Measurements from ENCODE around the gene AIPL1.

- TF ChIP-seq, protein P1, sequence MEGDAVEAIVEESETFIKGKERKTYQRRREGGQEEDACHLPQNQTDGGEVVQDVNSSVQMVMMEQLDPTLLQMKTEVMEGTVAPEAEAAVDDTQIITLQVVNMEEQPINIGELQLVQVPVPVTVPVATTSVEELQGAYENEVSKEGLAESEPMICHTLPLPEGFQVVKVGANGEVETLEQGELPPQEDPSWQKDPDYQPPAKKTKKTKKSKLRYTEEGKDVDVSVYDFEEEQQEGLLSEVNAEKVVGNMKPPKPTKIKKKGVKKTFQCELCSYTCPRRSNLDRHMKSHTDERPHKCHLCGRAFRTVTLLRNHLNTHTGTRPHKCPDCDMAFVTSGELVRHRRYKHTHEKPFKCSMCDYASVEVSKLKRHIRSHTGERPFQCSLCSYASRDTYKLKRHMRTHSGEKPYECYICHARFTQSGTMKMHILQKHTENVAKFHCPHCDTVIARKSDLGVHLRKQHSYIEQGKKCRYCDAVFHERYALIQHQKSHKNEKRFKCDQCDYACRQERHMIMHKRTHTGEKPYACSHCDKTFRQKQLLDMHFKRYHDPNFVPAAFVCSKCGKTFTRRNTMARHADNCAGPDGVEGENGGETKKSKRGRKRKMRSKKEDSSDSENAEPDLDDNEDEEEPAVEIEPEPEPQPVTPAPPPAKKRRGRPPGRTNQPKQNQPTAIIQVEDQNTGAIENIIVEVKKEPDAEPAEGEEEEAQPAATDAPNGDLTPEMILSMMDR (conservative IDR thresholded peaks at IDR 0.05; ENCODE audit: low read depth in 2 of 2), result no peak
- no peak for TF ChIP-seq POLR2AphosphoS5 (IDR thresholded peaks at IDR 0.05; ENCODE audit: low read depth)
- no peak for TF ChIP-seq ZNF331 (CRISPR knock-in tag; IDR thresholded peaks at IDR 0.05; ENCODE audit: low read depth)
- no peak for TF ChIP-seq REST (IDR thresholded peaks at IDR 0.05; ENCODE audit: unreplicated experiment)
- TF ChIP-seq EZH2phosphoT487 (IDR thresholded peaks at IDR 0.05; ENCODE audit: unreplicated experiment), result no peak
- no peak for TF ChIP-seq EZH2 (IDR thresholded peaks at IDR 0.05; ENCODE audit: low read depth, unreplicated experiment)
- TF ChIP-seq CREB1 (CRISPR knock-in tag; IDR thresholded peaks at IDR 0.05; ENCODE audit: low read depth), result no peak
- no peak for TF ChIP-seq ZNF114 (CRISPR knock-in tag; IDR thresholded peaks at IDR 0.05)
- no peak for TF ChIP-seq ETS1 (IDR thresholded peaks at IDR 0.05)
Measured at GRCh38 chr17:6456321-6456720, 21.4 kb upstream of the AIPL1 start.
